HUES48 (cell line): ENCODE measurements around the gene HOXC13.

ENCODE experiments used
- H3K27ac ChIP-seq: one replicate; pipeline ENCODE4 v1.7.0; 2013; ENCODE audit warnings: low read depth, low read length, inconsistent platforms
- H3K27me3 ChIP-seq: 2 replicates; pipeline ENCODE4 v1.6.1; 2013; ENCODE audit warnings: mild to moderate bottlenecking, low read length; ENCODE audit not compliant: control insufficient read depth, insufficient read depth
- H3K36me3 ChIP-seq: 2 replicates; pipeline ENCODE4 v1.6.1; 2013; ENCODE audit warnings: low read length; ENCODE audit not compliant: control insufficient read depth, insufficient read depth
- H3K4me1 ChIP-seq: 2 replicates; pipeline ENCODE4 v1.6.1; 2013; ENCODE audit warnings: mild to moderate bottlenecking, low read length; ENCODE audit not compliant: control insufficient read depth, insufficient read depth
- H3K4me3 ChIP-seq: 2 replicates; pipeline ENCODE4 v1.5.1; 2013; ENCODE audit warnings: mild to moderate bottlenecking, low read depth, low read length
- H3K9ac ChIP-seq: 2 replicates; pipeline ENCODE4 v1.6.1; 2013; ENCODE audit warnings: mild to moderate bottlenecking, low read depth, low read length, moderate library complexity
- H3K9me3 ChIP-seq: 2 replicates; pipeline ENCODE4 v1.6.1; 2013; ENCODE audit warnings: low read length; ENCODE audit not compliant: control insufficient read depth, insufficient read depth

The HOXC13 gene

GRCh38 chr12:53980802-53981496 lies 42.3 kb downstream of the HOXC13 start:
- peaks cover 99% of the 10 kb centered on the region for H3K27me3 ChIP-seq
- no peak overlapping the region for H3K4me3 ChIP-seq
- no peak overlapping the region for H3K27ac ChIP-seq
- H3K36me3 ChIP-seq: no peaks in the 10 kb centered on the region
- no peak overlapping the region for H3K9ac ChIP-seq
- H3K9me3 ChIP-seq: no peaks in the 10 kb centered on the region
- H3K4me1 ChIP-seq: no peaks in the 10 kb centered on the region

DNA sequence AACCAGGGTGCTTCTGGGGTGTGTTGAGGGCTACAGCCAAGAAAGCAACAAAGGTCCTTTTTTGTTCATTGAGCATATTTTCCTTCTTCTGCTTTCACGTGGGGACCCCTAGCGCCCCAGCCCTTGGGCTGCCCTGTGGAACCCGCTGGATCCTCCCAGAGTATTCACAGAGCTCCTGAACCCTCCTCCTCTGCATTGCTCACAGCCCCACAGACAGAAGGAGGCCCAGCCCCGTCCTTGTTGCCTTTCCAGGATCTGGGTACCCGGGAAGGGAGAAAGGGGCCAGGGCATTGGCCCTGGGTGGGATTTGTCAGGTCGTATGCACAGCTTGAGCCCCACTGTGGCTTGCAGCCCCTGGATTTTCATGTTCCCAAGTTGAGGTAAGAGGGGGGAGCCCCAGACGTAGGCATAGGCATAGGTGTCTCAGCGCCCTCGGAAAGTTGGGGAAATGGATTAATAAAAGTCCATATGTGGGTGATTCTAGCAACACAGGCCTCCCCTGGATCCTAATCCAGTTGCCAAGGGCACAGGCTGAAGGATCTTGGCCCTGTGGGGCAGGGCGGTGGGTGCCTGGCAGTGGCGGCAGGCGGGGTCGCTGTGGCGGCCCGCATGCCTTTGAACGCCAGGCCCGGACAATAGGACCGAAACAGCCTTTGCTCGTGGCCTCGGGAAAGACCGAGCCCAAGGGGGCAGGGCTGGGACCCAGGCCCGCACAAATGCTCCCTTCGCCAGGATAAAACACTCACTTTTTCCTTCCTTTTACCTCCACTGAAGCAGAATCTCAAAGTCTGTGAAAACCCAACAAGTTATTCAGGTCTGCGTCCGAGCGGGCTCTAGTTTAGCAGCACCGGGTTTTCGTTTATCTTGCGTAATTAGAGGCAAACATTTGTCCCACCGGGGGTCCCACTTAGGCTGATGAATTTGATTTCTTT lies 43.3 kb downstream of the HOXC13 start:
- Histone ChIP-seq H3K9ac (no peak overlapping the region), H3K36me3 (no peaks in the 10 kb centered on the region), H3K4me1 (no peaks in the 10 kb centered on the region; the same call in 1 of the 2 replicates), H3K27me3 (peaks cover 99% of the 10 kb centered on the region), H3K27ac (no peak overlapping the region), H3K9me3 (no peaks in the 10 kb centered on the region), H3K4me3 (no peak overlapping the region)

DNA sequence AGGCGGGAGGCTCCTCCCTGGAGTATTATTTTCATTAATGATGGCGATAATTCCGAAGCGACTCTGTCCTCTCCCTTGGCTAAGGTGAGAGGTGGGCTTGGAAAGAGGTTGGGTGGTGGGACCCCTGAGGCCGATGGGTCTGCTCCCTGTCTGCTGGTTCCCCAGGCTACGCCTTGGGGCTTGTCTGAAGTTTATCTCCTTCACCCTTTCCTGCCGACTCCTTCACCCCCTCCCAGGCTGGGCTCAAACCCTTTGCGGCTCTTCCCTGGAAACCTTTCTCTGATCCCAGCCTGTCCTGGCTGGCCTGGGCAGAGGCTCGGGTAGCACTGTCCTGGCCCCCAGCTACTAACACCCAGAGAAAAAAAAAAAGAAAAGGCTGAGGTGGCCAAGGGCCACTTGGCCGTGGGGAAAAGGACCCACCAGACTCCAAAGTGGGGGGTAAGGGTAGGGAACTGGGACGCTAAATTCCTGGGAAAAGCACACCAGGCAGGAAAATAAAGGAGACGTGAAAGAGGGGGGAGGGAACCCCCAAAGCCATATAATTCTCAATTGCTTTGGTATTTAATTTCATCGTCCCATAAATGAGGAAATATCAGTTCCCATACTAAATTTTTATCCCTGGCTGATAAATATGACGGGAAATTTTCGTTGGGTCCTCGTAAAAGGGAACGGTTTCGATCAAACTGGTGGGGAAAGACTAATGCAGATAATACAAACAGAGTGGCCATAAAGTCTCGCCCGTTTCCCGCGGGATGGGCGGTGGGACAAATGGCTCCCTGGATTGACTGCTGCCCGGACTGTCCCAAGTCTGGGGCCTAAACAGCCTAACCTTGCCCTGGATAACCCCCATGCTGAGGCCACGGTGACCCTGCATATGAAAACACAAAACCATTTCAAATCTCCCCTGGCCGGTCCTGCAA lies 44.3 kb downstream of the HOXC13 start:
- no peaks in the 10 kb centered on the region for H3K36me3 ChIP-seq
- no peaks in the 10 kb centered on the region; the same call in 1 of the 2 replicates for H3K4me1 ChIP-seq
- peaks cover 99% of the 10 kb centered on the region for H3K27me3 ChIP-seq
- H3K27ac ChIP-seq: no peak overlapping the region
- no peak overlapping the region for H3K9ac ChIP-seq
- H3K4me3 ChIP-seq: no peak overlapping the region
- no peaks in the 10 kb centered on the region for H3K9me3 ChIP-seq

DNA sequence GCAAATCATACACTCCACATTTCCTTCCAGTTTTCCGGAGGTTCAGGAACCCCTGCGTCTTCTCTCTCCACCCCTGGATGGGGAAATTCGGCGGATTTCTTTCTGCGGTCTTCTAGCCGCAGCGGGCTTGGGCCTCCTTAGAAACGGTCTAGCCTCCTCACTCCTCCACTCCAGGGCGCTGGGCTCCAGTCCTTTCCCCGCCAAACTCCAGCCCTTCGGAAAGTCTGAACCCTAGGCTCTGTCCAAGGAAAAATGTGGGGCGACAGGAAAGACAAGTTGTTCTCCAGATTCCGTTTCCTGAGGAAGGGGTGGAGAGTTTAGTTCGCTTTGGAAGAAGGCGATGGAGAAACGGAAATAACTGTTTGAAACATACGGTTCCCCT lies 44.9 kb downstream of the HOXC13 start:
- Histone ChIP-seq H3K9me3 (no peaks in the 10 kb centered on the region), H3K27ac (no peak overlapping the region), H3K27me3 (peaks cover 99% of the 10 kb centered on the region), H3K9ac (no peak overlapping the region), H3K4me1 (no peaks in the 10 kb centered on the region; the same call in 1 of the 2 replicates), H3K4me3 (no peak overlapping the region), H3K36me3 (no peaks in the 10 kb centered on the region)

DNA sequence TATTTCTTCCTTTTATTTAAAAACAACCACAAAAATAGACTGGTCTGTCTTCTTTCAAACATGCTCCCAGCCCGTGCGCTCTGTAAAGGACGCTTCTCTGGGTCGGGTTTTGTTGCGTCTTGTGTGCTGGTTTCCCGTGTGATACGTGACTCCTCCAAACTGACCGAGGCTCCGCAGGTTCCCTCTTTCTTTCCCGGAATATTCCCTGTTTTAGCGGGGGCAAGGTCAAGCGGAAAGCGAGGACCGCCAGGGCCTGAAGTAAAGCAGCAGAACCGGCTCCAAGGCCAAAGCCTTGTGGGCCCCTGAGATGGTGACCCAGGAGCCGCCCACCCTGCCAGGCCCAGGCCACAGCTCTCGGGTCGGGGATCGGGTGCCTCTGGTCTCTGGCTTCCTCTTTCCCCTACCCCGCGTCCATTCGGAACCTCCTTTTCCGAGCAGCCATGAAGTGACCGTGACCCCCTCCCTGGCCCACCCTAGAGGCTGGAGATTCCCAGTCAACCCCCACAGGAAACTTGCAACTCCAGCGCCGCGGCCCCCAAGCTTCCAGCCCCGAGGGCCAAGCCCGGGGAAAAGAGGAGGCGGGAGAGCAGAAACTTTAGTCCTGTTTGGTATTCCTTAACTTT lies 45.4 kb downstream of the HOXC13 start:
- Histone ChIP-seq H3K9me3 (no peaks in the 10 kb centered on the region), H3K27ac (no peak overlapping the region), H3K27me3 (peaks cover 99% of the 10 kb centered on the region), H3K4me3 (no peak overlapping the region), H3K36me3 (no peaks in the 10 kb centered on the region), H3K9ac (no peak overlapping the region), H3K4me1 (no peaks in the 10 kb centered on the region; the same call in 1 of the 2 replicates)

DNA sequence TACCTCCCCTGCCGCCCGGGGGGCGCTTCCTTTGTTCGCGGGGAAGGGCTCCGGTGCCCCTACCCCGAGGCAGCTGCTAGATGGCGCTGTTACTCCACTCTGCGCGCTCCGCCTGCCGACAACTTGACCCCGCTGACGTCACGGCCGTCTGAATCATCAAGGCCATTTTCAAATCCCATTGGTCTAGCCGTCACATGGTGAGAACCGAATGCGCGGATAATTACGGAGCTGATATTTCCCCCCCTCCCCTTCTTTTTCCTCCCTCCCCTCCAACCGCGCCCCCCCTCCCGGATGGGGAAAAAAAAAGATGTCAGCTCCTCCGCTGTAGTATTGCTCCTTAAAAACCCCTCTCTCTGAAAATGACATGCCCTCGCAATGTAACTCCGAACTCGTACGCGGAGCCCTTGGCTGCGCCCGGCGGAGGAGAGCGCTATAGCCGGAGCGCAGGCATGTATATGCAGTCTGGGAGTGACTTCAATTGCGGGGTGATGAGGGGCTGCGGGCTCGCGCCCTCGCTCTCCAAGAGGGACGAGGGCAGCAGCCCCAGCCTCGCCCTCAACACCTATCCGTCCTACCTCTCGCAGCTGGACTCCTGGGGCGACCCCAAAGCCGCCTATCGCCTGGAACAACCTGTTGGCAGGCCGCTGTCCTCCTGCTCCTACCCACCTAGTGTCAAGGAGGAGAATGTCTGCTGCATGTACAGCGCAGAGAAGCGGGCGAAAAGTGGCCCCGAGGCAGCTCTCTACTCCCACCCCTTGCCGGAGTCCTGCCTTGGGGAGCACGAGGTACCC lies 46.5 kb downstream of the HOXC13 start, which contains the start of gene HOXC10:
HOXC10 (plus strand) TSS at position 246 of the 791 bp plus-strand sequence; CDS start at position 360, 114 bp downstream.
- Histone ChIP-seq H3K27me3 (peaks cover 99% of the 10 kb centered on the region), H3K9me3 (no peaks in the 10 kb centered on the region), H3K27ac (no peak within 1 kb of the TSS), H3K36me3 (no peaks in the 10 kb centered on the region), H3K9ac (no peak within 1 kb of the TSS), H3K4me1 (no peaks in the 10 kb centered on the region; the same call in 1 of the 2 replicates), H3K4me3 (peak within 1 kb of the TSS; percentile 14; the same call in 1 of the 2 replicates)

DNA sequence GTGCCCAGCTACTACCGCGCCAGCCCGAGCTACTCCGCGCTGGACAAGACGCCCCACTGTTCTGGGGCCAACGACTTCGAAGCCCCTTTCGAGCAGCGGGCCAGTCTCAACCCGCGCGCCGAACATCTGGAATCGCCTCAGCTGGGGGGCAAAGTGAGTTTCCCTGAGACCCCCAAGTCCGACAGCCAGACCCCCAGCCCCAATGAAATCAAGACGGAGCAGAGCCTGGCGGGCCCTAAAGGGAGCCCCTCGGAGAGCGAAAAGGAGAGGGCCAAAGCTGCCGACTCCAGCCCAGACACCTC lies 47.0 kb downstream of the HOXC13 start:
- no peaks in the 10 kb centered on the region; the same call in 1 of the 2 replicates for H3K4me1 ChIP-seq
- no peaks in the 10 kb centered on the region for H3K9me3 ChIP-seq
- no peak overlapping the region for H3K9ac ChIP-seq
- H3K27ac ChIP-seq: no peak overlapping the region
- no peaks in the 10 kb centered on the region for H3K36me3 ChIP-seq
- peaks cover 99% of the 10 kb centered on the region for H3K27me3 ChIP-seq
- H3K4me3 ChIP-seq: no peak overlapping the region; the same call in 1 of the 2 replicates

- Histone ChIP-seq H3K36me3 (no peaks in the 10 kb centered on the region), H3K27ac (no peak overlapping the region), H3K4me3 (peak overlapping the region; percentile 14; the same call in 1 of the 2 replicates), H3K27me3 (peaks cover 99% of the 10 kb centered on the region), H3K4me1 (no peaks in the 10 kb centered on the region; the same call in 1 of the 2 replicates), H3K9me3 (no peaks in the 10 kb centered on the region), H3K9ac (no peak overlapping the region)
Observed at GRCh38 chr12:53985994-53986685, 47.5 kb downstream of the HOXC13 start.

DNA sequence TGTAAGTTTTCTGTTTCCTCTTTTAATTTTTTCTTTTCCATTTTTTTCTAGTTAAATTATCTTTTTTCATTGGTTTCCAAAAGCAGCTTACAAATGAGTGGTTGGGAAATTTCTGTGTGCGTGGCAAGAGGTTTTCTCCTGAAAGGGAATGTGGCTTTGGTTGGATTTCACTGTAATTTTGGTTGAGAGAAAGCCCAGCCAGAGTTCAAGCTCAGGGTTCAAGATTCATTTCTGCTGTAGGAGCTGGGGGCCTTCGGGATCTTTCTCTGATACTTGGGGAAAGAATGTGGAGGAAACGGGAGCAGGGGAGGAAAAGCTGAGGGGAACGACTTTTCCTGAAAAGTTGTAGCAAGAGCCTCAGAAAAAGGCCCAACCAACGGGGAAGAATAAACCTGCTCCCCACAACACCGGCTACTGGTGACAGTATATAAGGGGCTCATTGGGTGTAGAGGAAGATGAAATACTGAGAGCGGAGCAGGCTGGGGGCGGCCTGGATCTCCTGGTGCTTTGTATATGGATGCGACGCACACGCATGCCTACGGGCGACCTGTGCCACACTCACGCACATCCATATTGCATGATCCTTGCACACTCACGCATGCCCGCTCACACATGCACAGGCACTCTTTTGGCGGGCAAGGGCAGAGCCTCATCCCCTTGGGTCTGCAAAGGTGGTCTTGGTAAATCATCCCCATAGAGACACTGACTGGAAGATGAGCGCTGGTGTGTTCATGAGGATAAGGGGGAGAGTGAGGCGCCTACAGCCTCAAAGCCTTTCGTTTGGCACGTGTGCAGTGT lies 48.3 kb downstream of the HOXC13 start:
- Histone ChIP-seq H3K9ac (no peak overlapping the region), H3K9me3 (no peaks in the 10 kb centered on the region), H3K4me3 (no peak overlapping the region), H3K36me3 (no peaks in the 10 kb centered on the region), H3K27ac (no peak overlapping the region), H3K27me3 (peaks cover 99% of the 10 kb centered on the region), H3K4me1 (no peaks in the 10 kb centered on the region; the same call in 1 of the 2 replicates)
